ENCODE data around the gene ASS1.

DNA sequence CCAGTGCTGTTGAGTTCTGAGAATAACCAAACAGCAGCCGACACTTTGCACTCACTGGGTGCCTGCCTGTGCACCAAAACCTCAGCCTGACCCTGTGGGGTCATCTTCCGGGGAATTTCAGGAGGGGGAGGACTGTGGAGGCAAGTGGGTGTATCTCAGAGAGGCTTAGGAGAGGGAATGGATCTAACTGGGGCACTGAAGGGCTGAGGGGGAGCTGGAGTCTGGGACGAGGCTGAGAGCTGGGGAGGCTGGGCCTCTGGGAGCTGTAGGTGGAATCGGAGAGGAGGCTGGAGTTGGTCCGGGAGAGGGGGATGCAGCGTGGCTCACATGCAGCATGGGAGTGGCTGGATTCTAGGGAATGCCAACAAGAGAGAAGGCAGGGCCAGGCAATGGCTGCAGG is 14.9 kb upstream of the ASS1 start:
- TF ChIP-seq, protein P1, sequence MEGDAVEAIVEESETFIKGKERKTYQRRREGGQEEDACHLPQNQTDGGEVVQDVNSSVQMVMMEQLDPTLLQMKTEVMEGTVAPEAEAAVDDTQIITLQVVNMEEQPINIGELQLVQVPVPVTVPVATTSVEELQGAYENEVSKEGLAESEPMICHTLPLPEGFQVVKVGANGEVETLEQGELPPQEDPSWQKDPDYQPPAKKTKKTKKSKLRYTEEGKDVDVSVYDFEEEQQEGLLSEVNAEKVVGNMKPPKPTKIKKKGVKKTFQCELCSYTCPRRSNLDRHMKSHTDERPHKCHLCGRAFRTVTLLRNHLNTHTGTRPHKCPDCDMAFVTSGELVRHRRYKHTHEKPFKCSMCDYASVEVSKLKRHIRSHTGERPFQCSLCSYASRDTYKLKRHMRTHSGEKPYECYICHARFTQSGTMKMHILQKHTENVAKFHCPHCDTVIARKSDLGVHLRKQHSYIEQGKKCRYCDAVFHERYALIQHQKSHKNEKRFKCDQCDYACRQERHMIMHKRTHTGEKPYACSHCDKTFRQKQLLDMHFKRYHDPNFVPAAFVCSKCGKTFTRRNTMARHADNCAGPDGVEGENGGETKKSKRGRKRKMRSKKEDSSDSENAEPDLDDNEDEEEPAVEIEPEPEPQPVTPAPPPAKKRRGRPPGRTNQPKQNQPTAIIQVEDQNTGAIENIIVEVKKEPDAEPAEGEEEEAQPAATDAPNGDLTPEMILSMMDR (IDR thresholded peaks at IDR 0.05; ENCODE audit: borderline replicate concordance, extremely low read depth, low read length, poor library complexity, severe bottlenecking), result no peak
- no peak for TF ChIP-seq EZH2 (IDR thresholded peaks at IDR 0.05; ENCODE audit: borderline replicate concordance, low read depth, low read length, severe bottlenecking)
